ENCODE data around the gene HDGF. TPM values are rescaled to one million over a fixed set of nuclear protein-coding genes. Genes with fewer than 3 reads are reported as not detected.

HDGF gene
- total and polyA plus RNA-seq, 9 of the 15 experiments (the other 6 are each of a cell fraction or from before 2014, with no cell fraction given), result 38.8 to 601 (median 400) TPM

DNA sequence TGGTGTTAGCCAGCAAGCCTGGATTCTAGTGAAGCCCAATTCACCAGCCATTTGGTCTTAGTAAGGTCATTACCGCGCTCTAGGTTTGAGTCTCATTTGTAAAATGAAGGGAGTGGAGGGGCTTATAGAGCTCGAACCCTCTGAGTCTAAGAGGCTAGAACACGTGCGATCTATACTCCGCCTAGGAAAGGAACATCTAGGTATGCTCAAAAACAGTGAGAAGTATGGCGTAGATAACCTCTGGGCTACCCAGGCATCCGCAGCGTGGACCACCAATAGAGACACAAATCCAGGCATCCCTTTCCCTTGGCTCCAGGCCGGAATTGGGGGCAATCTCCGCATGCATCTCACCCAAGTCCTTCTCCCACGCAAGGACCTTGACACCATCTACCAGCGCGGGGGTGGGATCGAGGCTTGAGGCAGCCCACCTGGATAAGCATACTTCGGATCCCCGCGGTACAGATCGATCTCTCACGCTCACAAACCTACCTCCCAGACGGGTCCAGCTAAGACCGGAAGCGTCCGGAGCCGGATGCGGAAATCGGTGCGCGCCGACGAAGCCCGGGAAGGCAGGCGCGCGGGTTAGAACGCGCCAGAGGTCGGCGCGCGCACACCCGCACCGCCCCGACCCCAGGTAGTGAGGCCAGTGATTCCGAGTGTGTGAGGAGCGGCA is 23.4 kb downstream of the HDGF start, which contains the start of gene METTL25B (continued):
- TF ChIP-seq, protein P1, sequence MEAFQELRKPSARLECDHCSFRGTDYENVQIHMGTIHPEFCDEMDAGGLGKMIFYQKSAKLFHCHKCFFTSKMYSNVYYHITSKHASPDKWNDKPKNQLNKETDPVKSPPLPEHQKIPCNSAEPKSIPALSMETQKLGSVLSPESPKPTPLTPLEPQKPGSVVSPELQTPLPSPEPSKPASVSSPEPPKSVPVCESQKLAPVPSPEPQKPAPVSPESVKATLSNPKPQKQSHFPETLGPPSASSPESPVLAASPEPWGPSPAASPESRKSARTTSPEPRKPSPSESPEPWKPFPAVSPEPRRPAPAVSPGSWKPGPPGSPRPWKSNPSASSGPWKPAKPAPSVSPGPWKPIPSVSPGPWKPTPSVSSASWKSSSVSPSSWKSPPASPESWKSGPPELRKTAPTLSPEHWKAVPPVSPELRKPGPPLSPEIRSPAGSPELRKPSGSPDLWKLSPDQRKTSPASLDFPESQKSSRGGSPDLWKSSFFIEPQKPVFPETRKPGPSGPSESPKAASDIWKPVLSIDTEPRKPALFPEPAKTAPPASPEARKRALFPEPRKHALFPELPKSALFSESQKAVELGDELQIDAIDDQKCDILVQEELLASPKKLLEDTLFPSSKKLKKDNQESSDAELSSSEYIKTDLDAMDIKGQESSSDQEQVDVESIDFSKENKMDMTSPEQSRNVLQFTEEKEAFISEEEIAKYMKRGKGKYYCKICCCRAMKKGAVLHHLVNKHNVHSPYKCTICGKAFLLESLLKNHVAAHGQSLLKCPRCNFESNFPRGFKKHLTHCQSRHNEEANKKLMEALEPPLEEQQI (IDR thresholded peaks at IDR 0.05), result no peak
- no peak for TF ChIP-seq YY1 (IDR thresholded peaks at IDR 0.05; ENCODE audit: borderline replicate concordance in 1 of 3, control insufficient read depth in 1 of 3, extremely low read depth in 1 of 3, insufficient read depth in 3 of 3, insufficient read length in 1 of 3, insufficient replicate concordance in 2 of 3, low read depth in 1 of 3, low read length in 2 of 3)
- TF ChIP-seq ZNF324 (CRISPR knock-in tag; IDR thresholded peaks at IDR 0.05), result no peak
- TF ChIP-seq, protein P2, sequence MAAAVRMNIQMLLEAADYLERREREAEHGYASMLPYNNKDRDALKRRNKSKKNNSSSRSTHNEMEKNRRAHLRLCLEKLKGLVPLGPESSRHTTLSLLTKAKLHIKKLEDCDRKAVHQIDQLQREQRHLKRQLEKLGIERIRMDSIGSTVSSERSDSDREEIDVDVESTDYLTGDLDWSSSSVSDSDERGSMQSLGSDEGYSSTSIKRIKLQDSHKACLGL (CRISPR knock-in tag; IDR thresholded peaks at IDR 0.05; ENCODE audit: borderline replicate concordance, poor library complexity, severe bottlenecking), result no peak
- TF ChIP-seq, protein P3, sequence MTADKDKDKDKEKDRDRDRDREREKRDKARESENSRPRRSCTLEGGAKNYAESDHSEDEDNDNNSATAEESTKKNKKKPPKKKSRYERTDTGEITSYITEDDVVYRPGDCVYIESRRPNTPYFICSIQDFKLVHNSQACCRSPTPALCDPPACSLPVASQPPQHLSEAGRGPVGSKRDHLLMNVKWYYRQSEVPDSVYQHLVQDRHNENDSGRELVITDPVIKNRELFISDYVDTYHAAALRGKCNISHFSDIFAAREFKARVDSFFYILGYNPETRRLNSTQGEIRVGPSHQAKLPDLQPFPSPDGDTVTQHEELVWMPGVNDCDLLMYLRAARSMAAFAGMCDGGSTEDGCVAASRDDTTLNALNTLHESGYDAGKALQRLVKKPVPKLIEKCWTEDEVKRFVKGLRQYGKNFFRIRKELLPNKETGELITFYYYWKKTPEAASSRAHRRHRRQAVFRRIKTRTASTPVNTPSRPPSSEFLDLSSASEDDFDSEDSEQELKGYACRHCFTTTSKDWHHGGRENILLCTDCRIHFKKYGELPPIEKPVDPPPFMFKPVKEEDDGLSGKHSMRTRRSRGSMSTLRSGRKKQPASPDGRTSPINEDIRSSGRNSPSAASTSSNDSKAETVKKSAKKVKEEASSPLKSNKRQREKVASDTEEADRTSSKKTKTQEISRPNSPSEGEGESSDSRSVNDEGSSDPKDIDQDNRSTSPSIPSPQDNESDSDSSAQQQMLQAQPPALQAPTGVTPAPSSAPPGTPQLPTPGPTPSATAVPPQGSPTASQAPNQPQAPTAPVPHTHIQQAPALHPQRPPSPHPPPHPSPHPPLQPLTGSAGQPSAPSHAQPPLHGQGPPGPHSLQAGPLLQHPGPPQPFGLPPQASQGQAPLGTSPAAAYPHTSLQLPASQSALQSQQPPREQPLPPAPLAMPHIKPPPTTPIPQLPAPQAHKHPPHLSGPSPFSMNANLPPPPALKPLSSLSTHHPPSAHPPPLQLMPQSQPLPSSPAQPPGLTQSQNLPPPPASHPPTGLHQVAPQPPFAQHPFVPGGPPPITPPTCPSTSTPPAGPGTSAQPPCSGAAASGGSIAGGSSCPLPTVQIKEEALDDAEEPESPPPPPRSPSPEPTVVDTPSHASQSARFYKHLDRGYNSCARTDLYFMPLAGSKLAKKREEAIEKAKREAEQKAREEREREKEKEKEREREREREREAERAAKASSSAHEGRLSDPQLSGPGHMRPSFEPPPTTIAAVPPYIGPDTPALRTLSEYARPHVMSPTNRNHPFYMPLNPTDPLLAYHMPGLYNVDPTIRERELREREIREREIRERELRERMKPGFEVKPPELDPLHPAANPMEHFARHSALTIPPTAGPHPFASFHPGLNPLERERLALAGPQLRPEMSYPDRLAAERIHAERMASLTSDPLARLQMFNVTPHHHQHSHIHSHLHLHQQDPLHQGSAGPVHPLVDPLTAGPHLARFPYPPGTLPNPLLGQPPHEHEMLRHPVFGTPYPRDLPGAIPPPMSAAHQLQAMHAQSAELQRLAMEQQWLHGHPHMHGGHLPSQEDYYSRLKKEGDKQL (CRISPR knock-in tag; IDR thresholded peaks at IDR 0.05; ENCODE audit: borderline replicate concordance), result no peak
- no peak for TF ChIP-seq HDAC6 (IDR thresholded peaks at IDR 0.05; ENCODE audit: low read depth, low read length)
- no peak for TF ChIP-seq ZNF830 (CRISPR knock-in tag; IDR thresholded peaks at IDR 0.05)
- TF ChIP-seq KLF13 (tag; IDR thresholded peaks at IDR 0.05; ENCODE audit: borderline replicate concordance, low read depth), result no peak
- no peak for TF ChIP-seq STAT5A (IDR thresholded peaks at IDR 0.05; ENCODE audit: borderline replicate concordance, low read length)
- TF ChIP-seq XRCC4 (IDR thresholded peaks at IDR 0.05; ENCODE audit: extremely low read depth, insufficient read depth, insufficient read length), result no peak
- TF ChIP-seq SAP30 (IDR thresholded peaks at IDR 0.05; ENCODE audit: borderline replicate concordance, insufficient read depth, low read depth, low read length, poor library complexity, severe bottlenecking), result peak; percentile 84
- TF ChIP-seq HDAC3 (IDR thresholded peaks at IDR 0.05; ENCODE audit: borderline replicate concordance, partially characterized antibody), result no peak
- no peak for TF ChIP-seq ZEB2 (IDR thresholded peaks at IDR 0.05)
- TF ChIP-seq, protein P4, sequence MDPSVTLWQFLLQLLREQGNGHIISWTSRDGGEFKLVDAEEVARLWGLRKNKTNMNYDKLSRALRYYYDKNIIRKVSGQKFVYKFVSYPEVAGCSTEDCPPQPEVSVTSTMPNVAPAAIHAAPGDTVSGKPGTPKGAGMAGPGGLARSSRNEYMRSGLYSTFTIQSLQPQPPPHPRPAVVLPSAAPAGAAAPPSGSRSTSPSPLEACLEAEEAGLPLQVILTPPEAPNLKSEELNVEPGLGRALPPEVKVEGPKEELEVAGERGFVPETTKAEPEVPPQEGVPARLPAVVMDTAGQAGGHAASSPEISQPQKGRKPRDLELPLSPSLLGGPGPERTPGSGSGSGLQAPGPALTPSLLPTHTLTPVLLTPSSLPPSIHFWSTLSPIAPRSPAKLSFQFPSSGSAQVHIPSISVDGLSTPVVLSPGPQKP (CRISPR knock-in tag; IDR thresholded peaks at IDR 0.05), result no peak
- 0 out of 2 replicates have a peak, but pooled peaks have one; percentile 66 for TF ChIP-seq ELF2 (CRISPR knock-in tag; IDR thresholded peaks at IDR 0.05)
- no peak for TF ChIP-seq MAFG (tag; conservative IDR thresholded peaks at IDR 0.05)
- no peak for TF ChIP-seq ZNF165 (CRISPR knock-in tag; IDR thresholded peaks at IDR 0.05; ENCODE audit: borderline replicate concordance)

Data from K562 (cell line).